ENCODE data around the gene KRTAP5-9.
"Not testable (repeated sequence)": the region's sequence is repeated elsewhere in the genome, so short reads cannot be mapped to it uniquely, and the experiment has no call there.

The KRTAP5-9 gene

GRCh38 chr11:71588314-71588713 is 40.1 kb downstream of the KRTAP5-9 start:
- not testable (repeated sequence) for DNase-seq

GRCh38 chr11:71588822-71589545 is 40.8 kb downstream of the KRTAP5-9 start:
- peak; percentile 67 for DNase-seq

- not testable (repeated sequence) for DNase-seq
These were observed 41.3 kb downstream of the KRTAP5-9 start for GRCh38 chr11:71589546-71589920.
